GM23248 (cell line): ENCODE data around the gene DOC2B.

Experiments used
- EZH2 ChIP-seq: fragments of 200-600 bp; sonication (generic); IDR thresholded peaks from 2 replicates; pipeline ENCODE4 v1.6.1; 2018; ENCODE audit warnings: antibody characterized with exemption, mild to moderate bottlenecking; ENCODE audit not compliant: insufficient read depth, poor library complexity, severe bottlenecking
- EZH2phosphoT487 ChIP-seq: fragments of 200-600 bp; sonication (generic); IDR thresholded peaks from 2 replicates; pipeline ENCODE4 v1.6.1; 2018; ENCODE audit warnings: antibody characterized with exemption, moderate library complexity, mild to moderate bottlenecking, low read depth; ENCODE audit not compliant: insufficient read depth

DNA sequence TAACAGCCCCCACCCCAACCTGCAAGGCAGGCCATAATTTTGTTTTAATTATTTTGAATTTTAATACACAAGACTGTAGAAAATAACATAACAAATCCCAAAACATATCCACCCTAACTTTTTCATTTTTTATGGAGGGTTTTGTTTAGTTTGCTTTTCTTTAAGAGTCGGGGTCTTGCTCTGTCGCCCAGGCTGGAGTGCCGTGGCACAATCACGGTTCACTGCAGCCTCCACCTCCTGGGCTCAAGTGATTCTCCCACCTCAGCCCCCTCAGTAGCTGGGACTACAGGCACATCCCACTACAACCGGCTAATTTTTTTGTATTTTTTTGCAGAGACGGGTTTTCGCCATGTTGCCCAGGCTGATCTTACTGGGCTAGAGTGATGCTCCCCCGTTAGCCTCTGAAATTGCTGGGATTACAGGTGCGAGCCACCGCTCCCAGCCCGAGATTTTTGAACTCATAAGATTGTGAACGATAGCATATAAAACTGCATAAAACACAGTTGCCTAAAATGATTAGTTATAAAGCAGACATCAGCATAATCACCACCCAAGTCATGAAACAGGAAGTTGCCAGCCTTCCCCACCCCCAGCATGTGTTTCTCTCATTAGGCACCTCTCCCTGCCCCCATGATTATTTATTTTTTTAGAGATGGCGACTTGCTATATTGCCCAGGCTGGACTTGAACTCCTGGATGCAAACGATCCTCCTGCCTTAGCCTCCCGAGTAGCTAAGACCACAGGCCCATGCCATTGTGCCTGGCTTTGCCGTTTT lies 13.6 kb upstream of the DOC2B start:
- TF ChIP-seq EZH2phosphoT487 (no peak), EZH2 (no peak)
